H1 (cell line): Measurements from ENCODE around the gene DENND5B. TPM values are rescaled to one million over a fixed set of nuclear protein-coding genes. Genes with fewer than 3 reads are reported as not detected.

Experiments
- CHD1 ChIP-seq: IDR thresholded peaks from 2 replicates; pipeline ENCODE4 v1.6.1; 2012; ENCODE audit warnings: low read depth, low read length, improper control_type of control experiment
- KDM5A ChIP-seq: fragments of 200-600 bp; IDR thresholded peaks from 2 replicates; pipeline ENCODE4 v1.7.1; 2012; ENCODE audit warnings: mild to moderate bottlenecking, low read length, inconsistent platforms, mixed read lengths
- NRF1 ChIP-seq: IDR thresholded peaks from 2 replicates; pipeline ENCODE4 v1.6.1; 2011; ENCODE audit warnings: mild to moderate bottlenecking, low read depth, low read length, improper control_type of control experiment
- TBP ChIP-seq: IDR thresholded peaks from 2 replicates; pipeline ENCODE4 v1.6.1; 2011; ENCODE audit warnings: low read depth, low read length, improper control_type of control experiment
- polyA plus RNA-seq, 7 experiments: library from polyadenylated mRNA; depleted of rRNA in 3 of 7; stranded (reverse) in 5 of 7; unstranded in 2 of 7; fragments of >200 nt in 5 of 7; fragments of 200-250 nt in 2 of 7; gene quantifications; 1 replicate in 5 of 7; 2 replicates in 1 of 7; 4 replicates in 1 of 7; pipeline versions ENCODE4 v1.2.1 to v1.2.3, GENCODE V29; 2011 to 2013; ENCODE audit warnings: missing spikeins in 2 of 7, mixed read lengths in 2 of 7
- total RNA-seq: library from RNA; stranded (reverse); fragmentation: NEBNext Ultra II Directional; extraction: Animal tissue kit (Norgen Biotek cat#: 25700); gene quantifications from 2 replicates; pipeline ENCODE4 v1.2.1, GENCODE V29; 2021

DENND5B gene
- total and polyA plus RNA-seq, 2 of the 8 experiments (the other 6 are each of a cell fraction or from before 2014, with no cell fraction given) = 13.4 to 20.2 TPM

- no peak for TF ChIP-seq NRF1
- no peak for TF ChIP-seq CHD1
- no peak for TF ChIP-seq KDM5A
- 0 out of 2 replicates have a peak, but pooled peaks have one; percentile 10 for TF ChIP-seq TBP
These were observed at the start of gene DENND5B (continued) for GRCh38 chr12:31590642-31591379.
